HepG2 (cell line): ENCODE data around the gene CIB1. TPM values are rescaled to one million over a fixed set of nuclear protein-coding genes. Genes with fewer than 3 reads are reported as not detected.

Experiments used
- BRD4 ChIP-seq: sonication (generic); formaldehyde crosslinking; IDR thresholded peaks from 2 replicates; pipeline ENCODE4 v1.4.0; 2020; ENCODE audit warnings: missing genetic modification reagents
- RAD21 ChIP-seq: fragments of 450-650 bp; formaldehyde crosslinking; IDR thresholded peaks from 2 replicates; pipeline ENCODE4 v1.5.0; 2020; ENCODE audit warnings: mild to moderate bottlenecking
- RFXANK ChIP-seq: IDR thresholded peaks from 2 replicates; pipeline ENCODE4 v1.6.1; 2016
- ZFP36L1 ChIP-seq: sonication (generic); formaldehyde crosslinking; IDR thresholded peaks from 2 replicates; pipeline ENCODE4 v1.8.0; 2022; ENCODE audit warnings: mild to moderate bottlenecking, missing genetic modification reagents, moderate library complexity
- ZFP62 ChIP-seq: sonication (generic); formaldehyde crosslinking; IDR thresholded peaks from 2 replicates; pipeline ENCODE4 v1.4.0; 2020; ENCODE audit warnings: missing genetic modification reagents
- polyA plus RNA-seq, 8 experiments: library from polyadenylated mRNA; depleted of rRNA in 3 of 8; stranded (reverse) in 7 of 8; unstranded in 1 of 8; fragments of >200 nt; fragmentation: Illumina TruSeq in 4 of 8; extraction: Trizol in 4 of 8; gene quantifications; 2 replicates each; pipeline versions ENCODE4 v1.2.1 to v1.2.3, GENCODE V29; 2011 to 2016; ENCODE audit warnings: low read depth in 4 of 8, missing spikeins in 1 of 8, mixed read lengths in 1 of 8; ENCODE audit not compliant: insufficient read depth in 1 of 8
- total RNA-seq, 5 experiments: library from RNA; depleted of rRNA; stranded (reverse); fragments of >200 nt; fragmentation: Illumina TruSeq; extraction: Trizol; gene quantifications; 2 replicates each; pipeline ENCODE4 v1.2.3, GENCODE V29; 2016; ENCODE audit warnings: low read depth in 1 of 5
- TF ChIP-seq, protein P1 (sequence below): sonication (generic); formaldehyde crosslinking; IDR thresholded peaks from 2 replicates; pipeline ENCODE4 v1.4.0; 2020; ENCODE audit warnings: mild to moderate bottlenecking, missing genetic modification reagents
- TF ChIP-seq, protein P2 (sequence below): sonication (generic); formaldehyde crosslinking; IDR thresholded peaks from 2 replicates; pipeline ENCODE4 v1.4.0; 2020; ENCODE audit warnings: missing genetic modification reagents, borderline replicate concordance
- TF ChIP-seq, protein P3 (sequence below): sonication (generic); formaldehyde crosslinking; IDR thresholded peaks from one replicate; pipeline ENCODE4 v1.5.1; 2020; ENCODE audit warnings: mild to moderate bottlenecking, missing genetic modification reagents; ENCODE audit errors: not compliant biosample characterization
- TF ChIP-seq, protein P4 (sequence below): sonication (generic); formaldehyde crosslinking; IDR thresholded peaks from 2 replicates; pipeline ENCODE4 v1.8.1; 2023; ENCODE audit warnings: mild to moderate bottlenecking, moderate library complexity, missing genetic modification reagents

CIB1 gene
- total and polyA plus RNA-seq, 2 of the 13 experiments (the other 11 are each of a cell fraction or from before 2014, with no cell fraction given), result 38.7 to 72.7 TPM

DNA sequence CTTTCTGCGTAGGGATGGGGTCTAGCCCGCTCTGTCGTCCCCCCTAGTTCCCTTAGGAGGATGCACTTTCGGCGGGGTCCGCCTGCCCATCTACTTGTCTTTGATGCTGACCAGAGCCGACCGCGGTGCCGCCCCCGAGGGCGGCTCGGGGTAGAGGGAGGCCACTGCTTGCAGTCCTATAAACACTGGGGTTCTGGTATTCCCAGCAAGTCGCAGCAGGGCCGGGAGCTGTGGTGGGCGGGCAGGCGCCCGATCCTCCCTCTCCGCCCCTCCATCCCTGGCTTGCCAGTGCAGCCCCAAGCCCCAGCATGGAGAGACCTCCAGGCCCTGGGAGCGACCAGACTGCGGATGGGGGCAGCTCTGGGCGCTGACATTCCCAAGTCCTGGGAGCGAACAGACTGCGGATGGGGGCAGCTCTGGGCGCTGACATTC is 31.8 kb downstream of the CIB1 start (continued):
- TF ChIP-seq, protein P1, sequence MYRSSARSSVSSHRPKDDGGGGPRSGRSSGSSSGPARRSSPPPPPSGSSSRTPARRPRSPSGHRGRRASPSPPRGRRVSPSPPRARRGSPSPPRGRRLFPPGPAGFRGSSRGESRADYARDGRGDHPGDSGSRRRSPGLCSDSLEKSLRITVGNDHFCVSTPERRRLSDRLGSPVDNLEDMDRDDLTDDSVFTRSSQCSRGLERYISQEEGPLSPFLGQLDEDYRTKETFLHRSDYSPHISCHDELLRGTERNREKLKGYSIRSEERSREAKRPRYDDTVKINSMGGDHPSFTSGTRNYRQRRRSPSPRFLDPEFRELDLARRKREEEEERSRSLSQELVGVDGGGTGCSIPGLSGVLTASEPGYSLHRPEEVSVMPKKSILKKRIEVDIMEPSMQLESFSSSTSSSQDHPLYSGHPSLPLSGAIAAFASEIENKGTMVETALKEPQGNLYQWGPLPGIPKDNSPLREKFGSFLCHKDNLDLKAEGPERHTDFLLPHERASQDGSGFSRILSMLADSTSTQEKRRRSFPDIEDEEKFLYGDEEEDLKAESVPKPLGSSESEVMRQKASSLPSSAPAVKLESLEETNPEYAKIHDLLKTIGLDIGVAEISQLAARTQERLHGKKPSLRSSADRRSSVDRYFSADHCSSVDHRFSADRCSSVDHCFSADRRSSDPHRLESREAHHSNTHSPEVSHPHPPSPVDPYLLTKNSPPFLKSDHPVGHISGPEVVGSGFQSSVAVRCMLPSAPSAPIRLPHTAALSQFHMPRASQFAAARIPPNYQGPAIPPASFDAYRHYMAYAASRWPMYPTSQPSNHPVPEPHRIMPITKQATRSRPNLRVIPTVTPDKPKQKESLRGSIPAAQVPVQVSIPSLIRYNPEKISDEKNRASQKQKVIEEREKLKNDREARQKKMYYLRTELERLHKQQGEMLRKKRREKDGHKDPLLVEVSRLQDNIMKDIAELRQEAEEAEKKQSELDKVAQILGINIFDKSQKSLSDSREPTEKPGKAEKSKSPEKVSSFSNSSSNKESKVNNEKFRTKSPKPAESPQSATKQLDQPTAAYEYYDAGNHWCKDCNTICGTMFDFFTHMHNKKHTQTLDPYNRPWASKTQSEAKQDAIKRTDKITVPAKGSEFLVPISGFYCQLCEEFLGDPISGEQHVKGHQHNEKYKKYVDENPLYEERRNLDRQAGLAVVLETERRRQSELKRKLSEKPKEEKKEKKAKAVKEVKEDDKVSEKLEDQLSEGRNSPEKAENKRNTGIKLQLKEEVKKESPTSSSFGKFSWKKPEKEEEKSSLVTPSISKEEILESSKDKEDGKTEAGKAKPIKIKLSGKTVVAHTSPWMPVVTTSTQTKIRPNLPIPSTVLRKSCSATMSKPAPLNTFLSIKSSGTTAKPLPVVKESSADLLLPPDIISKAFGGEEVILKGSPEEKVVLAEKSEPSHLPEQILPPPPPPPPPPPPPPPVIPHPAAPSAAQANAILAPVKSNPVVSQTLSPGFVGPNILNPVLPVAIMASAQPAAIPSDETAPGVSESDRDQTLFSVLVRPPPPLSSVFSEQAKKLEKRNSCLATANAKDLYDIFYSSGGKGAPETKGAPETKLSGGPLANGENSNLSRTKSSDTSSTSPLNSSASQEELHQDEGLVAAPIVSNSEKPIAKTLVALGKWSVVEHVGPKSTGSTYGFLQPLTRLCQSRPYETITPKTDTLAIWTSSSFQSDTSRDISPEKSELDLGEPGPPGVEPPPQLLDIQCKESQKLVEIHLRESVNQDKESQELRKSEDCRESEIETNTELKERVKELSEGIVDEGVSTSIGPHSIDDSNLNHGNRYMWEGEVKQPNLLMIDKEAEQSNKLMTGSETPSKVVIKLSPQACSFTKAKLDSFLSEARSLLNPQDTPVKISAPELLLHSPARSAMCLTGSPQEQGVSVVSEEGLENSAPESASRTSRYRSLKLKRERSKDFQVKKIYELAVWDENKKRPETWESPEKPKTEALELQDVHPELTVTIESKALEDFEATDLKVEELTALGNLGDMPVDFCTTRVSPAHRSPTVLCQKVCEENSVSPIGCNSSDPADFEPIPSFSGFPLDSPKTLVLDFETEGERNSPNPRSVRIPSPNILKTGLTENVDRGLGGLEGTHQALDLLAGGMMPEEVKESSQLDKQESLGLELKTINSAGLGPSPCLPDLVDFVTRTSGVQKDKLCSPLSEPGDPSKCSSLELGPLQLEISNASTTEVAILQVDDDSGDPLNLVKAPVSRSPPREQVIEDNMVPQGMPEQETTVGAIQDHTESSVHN (CRISPR knock-in tag), result no peak
- TF ChIP-seq, protein P2, sequence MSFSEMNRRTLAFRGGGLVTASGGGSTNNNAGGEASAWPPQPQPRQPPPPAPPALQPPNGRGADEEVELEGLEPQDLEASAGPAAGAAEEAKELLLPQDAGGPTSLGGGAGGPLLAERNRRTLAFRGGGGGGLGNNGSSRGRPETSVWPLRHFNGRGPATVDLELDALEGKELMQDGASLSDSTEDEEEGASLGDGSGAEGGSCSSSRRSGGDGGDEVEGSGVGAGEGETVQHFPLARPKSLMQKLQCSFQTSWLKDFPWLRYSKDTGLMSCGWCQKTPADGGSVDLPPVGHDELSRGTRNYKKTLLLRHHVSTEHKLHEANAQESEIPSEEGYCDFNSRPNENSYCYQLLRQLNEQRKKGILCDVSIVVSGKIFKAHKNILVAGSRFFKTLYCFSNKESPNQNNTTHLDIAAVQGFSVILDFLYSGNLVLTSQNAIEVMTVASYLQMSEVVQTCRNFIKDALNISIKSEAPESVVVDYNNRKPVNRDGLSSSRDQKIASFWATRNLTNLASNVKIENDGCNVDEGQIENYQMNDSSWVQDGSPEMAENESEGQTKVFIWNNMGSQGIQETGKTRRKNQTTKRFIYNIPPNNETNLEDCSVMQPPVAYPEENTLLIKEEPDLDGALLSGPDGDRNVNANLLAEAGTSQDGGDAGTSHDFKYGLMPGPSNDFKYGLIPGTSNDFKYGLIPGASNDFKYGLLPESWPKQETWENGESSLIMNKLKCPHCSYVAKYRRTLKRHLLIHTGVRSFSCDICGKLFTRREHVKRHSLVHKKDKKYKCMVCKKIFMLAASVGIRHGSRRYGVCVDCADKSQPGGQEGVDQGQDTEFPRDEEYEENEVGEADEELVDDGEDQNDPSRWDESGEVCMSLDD, result no peak
- TF ChIP-seq ZFP62 (CRISPR knock-in tag) (no peak), ZFP36L1 (CRISPR knock-in tag) (0 out of 2 replicates have a peak, but pooled peaks have one; percentile 59), RFXANK (CRISPR knock-in tag) (no peak), RAD21 (CRISPR knock-in tag) (no peak), BRD4 (CRISPR knock-in tag) (no peak)
- TF ChIP-seq, protein P3, sequence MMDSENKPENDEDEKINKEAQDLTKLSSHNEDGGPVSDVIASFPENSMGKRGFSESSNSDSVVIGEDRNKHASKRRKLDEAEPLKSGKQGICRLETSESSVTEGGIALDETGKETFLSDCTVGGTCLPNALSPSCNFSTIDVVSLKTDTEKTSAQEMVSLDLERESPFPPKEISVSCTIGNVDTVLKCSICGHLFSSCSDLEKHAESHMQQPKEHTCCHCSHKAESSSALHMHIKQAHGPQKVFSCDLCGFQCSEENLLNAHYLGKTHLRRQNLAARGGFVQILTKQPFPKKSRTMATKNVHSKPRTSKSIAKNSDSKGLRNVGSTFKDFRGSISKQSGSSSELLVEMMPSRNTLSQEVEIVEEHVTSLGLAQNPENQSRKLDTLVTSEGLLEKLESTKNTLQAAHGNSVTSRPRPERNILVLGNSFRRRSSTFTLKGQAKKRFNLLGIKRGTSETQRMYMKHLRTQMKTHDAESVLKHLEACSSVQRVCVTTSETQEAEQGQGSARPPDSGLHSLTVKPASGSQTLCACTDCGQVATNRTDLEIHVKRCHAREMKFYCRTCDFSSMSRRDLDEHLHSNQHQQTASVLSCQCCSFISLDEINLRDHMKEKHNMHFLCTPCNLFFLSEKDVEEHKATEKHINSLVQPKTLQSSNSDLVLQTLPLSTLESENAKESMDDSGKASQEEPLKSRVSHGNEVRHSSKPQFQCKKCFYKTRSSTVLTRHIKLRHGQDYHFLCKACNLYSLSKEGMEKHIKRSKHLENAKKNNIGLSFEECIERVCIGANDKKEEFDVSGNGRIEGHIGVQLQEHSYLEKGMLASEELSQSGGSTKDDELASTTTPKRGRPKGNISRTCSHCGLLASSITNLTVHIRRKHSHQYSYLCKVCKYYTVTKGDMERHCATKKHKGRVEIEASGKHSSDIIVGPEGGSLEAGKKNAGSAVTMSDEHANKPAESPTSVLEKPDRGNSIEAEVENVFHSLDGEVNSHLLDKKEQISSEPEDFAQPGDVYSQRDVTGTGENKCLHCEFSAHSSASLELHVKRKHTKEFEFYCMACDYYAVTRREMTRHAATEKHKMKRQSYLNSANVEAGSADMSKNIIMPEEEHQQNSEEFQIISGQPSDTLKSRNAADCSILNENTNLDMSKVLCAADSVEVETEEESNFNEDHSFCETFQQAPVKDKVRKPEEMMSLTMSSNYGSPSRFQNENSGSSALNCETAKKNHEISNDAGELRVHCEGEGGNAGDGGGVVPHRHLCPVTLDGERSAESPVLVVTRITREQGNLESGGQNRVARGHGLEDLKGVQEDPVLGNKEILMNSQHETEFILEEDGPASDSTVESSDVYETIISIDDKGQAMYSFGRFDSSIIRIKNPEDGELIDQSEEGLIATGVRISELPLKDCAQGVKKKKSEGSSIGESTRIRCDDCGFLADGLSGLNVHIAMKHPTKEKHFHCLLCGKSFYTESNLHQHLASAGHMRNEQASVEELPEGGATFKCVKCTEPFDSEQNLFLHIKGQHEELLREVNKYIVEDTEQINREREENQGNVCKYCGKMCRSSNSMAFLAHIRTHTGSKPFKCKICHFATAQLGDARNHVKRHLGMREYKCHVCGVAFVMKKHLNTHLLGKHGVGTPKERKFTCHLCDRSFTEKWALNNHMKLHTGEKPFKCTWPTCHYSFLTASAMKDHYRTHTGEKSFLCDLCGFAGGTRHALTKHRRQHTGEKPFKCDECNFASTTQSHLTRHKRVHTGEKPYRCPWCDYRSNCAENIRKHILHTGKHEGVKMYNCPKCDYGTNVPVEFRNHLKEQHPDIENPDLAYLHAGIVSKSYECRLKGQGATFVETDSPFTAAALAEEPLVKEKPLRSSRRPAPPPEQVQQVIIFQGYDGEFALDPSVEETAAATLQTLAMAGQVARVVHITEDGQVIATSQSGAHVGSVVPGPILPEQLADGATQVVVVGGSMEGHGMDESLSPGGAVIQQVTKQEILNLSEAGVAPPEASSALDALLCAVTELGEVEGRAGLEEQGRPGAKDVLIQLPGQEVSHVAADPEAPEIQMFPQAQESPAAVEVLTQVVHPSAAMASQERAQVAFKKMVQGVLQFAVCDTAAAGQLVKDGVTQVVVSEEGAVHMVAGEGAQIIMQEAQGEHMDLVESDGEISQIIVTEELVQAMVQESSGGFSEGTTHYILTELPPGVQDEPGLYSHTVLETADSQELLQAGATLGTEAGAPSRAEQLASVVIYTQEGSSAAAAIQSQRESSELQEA, result no peak
- TF ChIP-seq, protein P4, sequence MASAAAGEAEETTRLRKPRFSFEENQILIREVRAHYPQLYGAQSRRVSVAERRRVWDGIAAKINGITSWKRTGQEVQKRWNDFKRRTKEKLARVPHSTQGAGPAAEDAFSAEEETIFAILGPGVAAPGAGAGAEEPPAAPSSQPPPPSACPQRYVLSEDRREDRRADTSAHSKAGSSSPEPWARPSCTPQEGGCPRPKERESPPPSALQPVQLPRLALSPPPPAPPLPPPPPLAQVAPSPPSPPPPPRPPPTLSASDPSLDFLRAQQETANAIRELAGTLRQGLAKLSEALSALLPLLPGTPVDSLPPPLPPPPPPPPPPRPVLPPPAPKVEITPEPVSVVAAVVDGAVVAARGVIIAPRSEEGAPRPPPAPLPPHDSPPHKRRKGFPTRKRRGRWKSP (CRISPR knock-in tag), result no peak
